Small intestine (tissue), 7 donors: Measurements from ENCODE around the gene ARHGAP28. TPM values are rescaled to one million over a fixed set of nuclear protein-coding genes. Genes with fewer than 3 reads are reported as not detected.
A peak's percentile ranks its signal among the peaks of the same experiment; 100 is the strongest.

ENCODE experiments used
- DNase-seq, 2 donors: peaks; one replicate each; pipeline versions ENCODE4 v3.0.0 to v3.0.0-alpha.2; 2013
- FAIRE-seq: peaks from 2 replicates; lab custom pipeline; 2012; peaks lifted over from hg19 to GRCh38; lab: Jason Lieb, UNC
- H3K27ac ChIP-seq, 3 donors: one replicate each; pipeline ENCODE4 v1.5.1; 2013; ENCODE audit warnings: low read length in 2 of 3, mild to moderate bottlenecking in 2 of 3, control low read depth in 1 of 3, inconsistent platforms in 1 of 3, low read depth in 1 of 3, moderate library complexity in 1 of 3
- H3K27me3 ChIP-seq, 3 donors: one replicate each; pipeline ENCODE4 v1.6.1; 2013; ENCODE audit warnings: low read length in 3 of 3, inconsistent platforms in 1 of 3; ENCODE audit not compliant: control insufficient read depth in 3 of 3, insufficient read depth in 3 of 3
- H3K36me3 ChIP-seq, 3 donors: one replicate each; pipeline ENCODE4 v1.6.1; 2013; ENCODE audit warnings: low read length in 3 of 3, inconsistent platforms in 1 of 3, low read depth in 1 of 3, mild to moderate bottlenecking in 1 of 3, moderate library complexity in 1 of 3; ENCODE audit not compliant: control insufficient read depth in 3 of 3, insufficient read depth in 2 of 3
- H3K4me1 ChIP-seq, 3 donors: one replicate each; pipeline ENCODE4 v1.6.1; 2013; ENCODE audit warnings: low read length in 2 of 3, inconsistent platforms in 1 of 3, low read depth in 1 of 3, mild to moderate bottlenecking in 1 of 3, moderate library complexity in 1 of 3; ENCODE audit not compliant: control insufficient read depth in 3 of 3, insufficient read depth in 2 of 3
- H3K4me3 ChIP-seq, 3 donors: one replicate each; pipeline ENCODE4 v1.5.1; 2013; ENCODE audit warnings: low read length in 3 of 3, control low read depth in 1 of 3, inconsistent platforms in 1 of 3, low read depth in 1 of 3, mild to moderate bottlenecking in 1 of 3, moderate library complexity in 1 of 3
- H3K9me3 ChIP-seq, 2 donors: one replicate each; pipeline ENCODE4 v1.6.1; 2013; ENCODE audit warnings: low read depth in 1 of 2, low read length in 1 of 2; ENCODE audit not compliant: control insufficient read depth in 2 of 2, insufficient read depth in 1 of 2
- WGBS, 3 donors: extraction: QIAGEN DNeasy Blood & Tissue Kit; methylation state at CpG; one replicate each; pipeline ENCODE4 v1.1.7; 2013; 5-methylcytosine and 5-hydroxymethylcytosine counted together
- polyA plus RNA-seq, 4 donors: library from polyadenylated mRNA; stranded (reverse) in 3 of 4; unstranded in 1 of 4; fragments of 200-250 nt in 3 of 4; fragments of 120-200 nt in 1 of 4; gene quantifications; one replicate each; pipeline versions ENCODE4 v1.2.1 to v1.2.3, GENCODE V29; 2013
- donor health status: healthy with polysubstance abuse.
- donor health status: control.
- donor health status: control.
- donor health status: Bipolar disorder and iron deficiency.
- donor health status: healthy.

Gene ARHGAP28
- polyA plus RNA-seq, 4 donors: 1.2 to 10.8 (median 2.4) TPM

DNA sequence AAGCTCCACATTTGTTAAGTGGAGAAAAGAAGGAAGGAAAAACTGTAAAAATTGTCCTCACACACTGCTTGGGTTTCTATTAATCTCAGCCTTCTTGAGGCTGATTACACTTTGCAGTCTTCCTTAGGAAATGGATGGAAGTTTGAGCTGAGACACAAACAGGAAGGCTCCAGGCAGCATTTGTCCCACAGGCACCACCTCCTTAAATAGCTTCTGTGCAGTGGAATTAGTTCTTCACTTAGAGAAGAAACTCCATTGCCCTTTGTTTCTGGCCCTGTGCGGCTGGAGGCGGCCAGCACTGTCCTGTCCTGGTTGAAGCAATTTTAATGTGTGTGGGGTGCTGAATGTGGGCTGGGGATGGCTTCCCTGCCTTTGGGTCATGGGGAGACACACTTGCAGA lies 44.3 kb downstream of the ARHGAP28 start:
- FAIRE-seq: no peak
- 73 to 96% (median 96%) methylated on average over 2 of the region's 2 CpGs for WGBS, 3 donors
- no peak overlapping the region for H3K27ac ChIP-seq
- H3K4me3 ChIP-seq: no peak overlapping the region
- H3K9me3 ChIP-seq: no peaks in the 10 kb centered on the region
- H3K27me3 ChIP-seq: no peaks in the 10 kb centered on the region
- H3K36me3 ChIP-seq: no peaks in the 10 kb centered on the region
- no peaks in the 10 kb centered on the region for H3K4me1 ChIP-seq
- no peak for DNase-seq

- no peak for DNase-seq
- WGBS, 3 donors: 71 to 82% (median 79%) methylated on average over 7 of the region's 7 CpGs
- H3K4me3 ChIP-seq: no peak overlapping the region
- H3K36me3 ChIP-seq: no peaks in the 10 kb centered on the region
- no peak overlapping the region for H3K27ac ChIP-seq
- no peaks in the 10 kb centered on the region for H3K27me3 ChIP-seq
- H3K9me3 ChIP-seq: no peaks in the 10 kb centered on the region
- FAIRE-seq: no peak
- no peaks in the 10 kb centered on the region for H3K4me1 ChIP-seq
Observed at GRCh38 chr18:6775237-6775636, 45.7 kb downstream of the ARHGAP28 start.

DNA sequence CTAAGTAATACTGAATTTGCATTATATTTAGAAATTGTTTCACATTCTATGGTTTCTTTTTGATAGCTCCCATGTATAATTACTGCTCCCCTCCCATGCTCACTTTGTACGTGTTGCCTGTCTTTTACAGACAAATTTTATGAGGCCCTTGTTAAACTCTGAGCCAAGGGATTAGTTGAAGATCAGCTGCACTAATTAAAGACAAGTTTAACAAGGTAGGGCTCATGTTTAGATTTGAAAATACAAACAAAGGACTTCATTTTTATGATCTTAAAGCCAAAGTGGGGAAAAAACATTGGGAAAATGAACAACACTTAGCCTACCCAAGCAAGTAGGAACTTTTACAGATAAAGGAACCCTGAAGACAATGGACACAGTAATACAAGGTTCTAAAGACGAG lies 46.2 kb downstream of the ARHGAP28 start:
- no peaks in the 10 kb centered on the region for H3K4me1 ChIP-seq
- no peaks in the 10 kb centered on the region for H3K27me3 ChIP-seq
- no peak for DNase-seq
- H3K9me3 ChIP-seq: no peaks in the 10 kb centered on the region
- no peak overlapping the region for H3K27ac ChIP-seq
- no peak for FAIRE-seq
- no peaks in the 10 kb centered on the region for H3K36me3 ChIP-seq
- WGBS, 3 donors: 43 to 49% (median 46%) methylated on average over 2 of the region's 2 CpGs
- no peak overlapping the region for H3K4me3 ChIP-seq

DNA sequence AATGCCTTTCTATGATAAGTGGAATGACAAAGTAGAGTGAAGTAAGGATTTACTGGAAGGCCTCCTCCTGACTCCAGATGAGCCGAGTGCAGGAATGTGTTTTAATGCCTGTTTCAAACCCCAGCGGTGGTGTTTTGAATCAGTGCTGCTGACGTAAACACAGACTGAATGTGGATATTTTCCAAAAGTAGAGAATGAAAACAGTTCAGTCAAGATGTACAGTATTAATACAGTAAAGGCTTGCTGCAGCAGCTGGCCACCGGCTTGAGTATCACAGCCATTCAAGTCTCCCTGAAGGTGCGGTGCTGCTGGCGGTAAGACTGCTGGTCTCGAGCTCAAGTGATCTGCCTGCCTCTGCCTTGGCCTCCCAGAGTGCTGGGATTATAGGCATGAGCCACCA lies 46.7 kb downstream of the ARHGAP28 start:
- peaks cover 0 to 1% (median 0%) of the 10 kb centered on the region in 3 donors for H3K36me3 ChIP-seq
- peaks cover 0 to 2% (median 0%) of the 10 kb centered on the region in 3 donors for H3K4me1 ChIP-seq
- DNase-seq: peak in 1 of 2 donors; percentile 16
- no peaks in the 10 kb centered on the region for H3K9me3 ChIP-seq
- H3K27me3 ChIP-seq: no peaks in the 10 kb centered on the region
- WGBS, 3 donors: 63 to 88% (median 80%) methylated on average over 7 of the region's 7 CpGs
- H3K27ac ChIP-seq: no peak overlapping the region
- H3K4me3 ChIP-seq: no peak overlapping the region
- FAIRE-seq: no peak

DNA sequence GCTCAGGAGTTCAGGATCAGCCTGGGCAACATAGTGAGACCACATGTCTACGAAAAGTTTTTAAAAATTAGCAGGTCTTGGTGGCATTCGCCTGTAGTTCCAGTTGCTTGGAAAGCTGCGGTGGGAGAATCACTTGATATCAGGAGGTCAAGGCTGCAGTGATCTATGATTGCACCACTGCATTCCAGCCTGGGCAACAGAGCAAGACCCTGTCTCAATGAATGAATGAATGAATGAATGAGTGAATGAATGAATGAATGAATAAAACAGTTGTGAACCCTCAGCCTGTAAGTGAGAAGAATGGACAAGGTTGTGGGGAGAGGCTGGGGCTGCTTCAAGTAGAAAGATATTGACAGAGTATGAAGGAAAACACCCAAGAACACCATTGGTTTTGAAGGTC lies 48.0 kb downstream of the ARHGAP28 start:
- Histone ChIP-seq H3K4me3 (no peak overlapping the region), H3K9me3 (no peaks in the 10 kb centered on the region), H3K27ac (no peak overlapping the region), H3K4me1 (peaks cover 0 to 9% (median 2%) of the 10 kb centered on the region in 3 donors), H3K36me3 (peaks cover 0 to 3% (median 0%) of the 10 kb centered on the region in 3 donors), H3K27me3 (no peaks in the 10 kb centered on the region)
- DNase-seq (no peak), FAIRE-seq (no peak)
- WGBS, 3 donors: 91 to 95% (median 92%) methylated on average over 3 of the region's 3 CpGs

- Histone ChIP-seq H3K4me1 (peaks cover 0 to 9% (median 2%) of the 10 kb centered on the region in 3 donors), H3K4me3 (no peak overlapping the region), H3K9me3 (no peaks in the 10 kb centered on the region), H3K27me3 (no peaks in the 10 kb centered on the region), H3K27ac (no peak overlapping the region), H3K36me3 (peaks cover 0 to 3% (median 0%) of the 10 kb centered on the region in 3 donors)
- 71 to 81% (median 74%) methylated on average over 5 of the region's 5 CpGs for WGBS, 3 donors
- DNase-seq: no peak
- no peak for FAIRE-seq
Observed at GRCh38 chr18:6778459-6779247, 49.1 kb downstream of the ARHGAP28 start.

GRCh38 chr18:6781142-6781714 lies 51.7 kb downstream of the ARHGAP28 start:
- no peak overlapping the region for H3K4me3 ChIP-seq
- DNase-seq (peak in 1 of 2 donors; percentile 38), FAIRE-seq (no peak)
- peak overlapping the region in 1 of 3 donors; percentile 27 for H3K27ac ChIP-seq
- 24 to 32% (median 31%) methylated on average over 7 of the region's 7 CpGs for WGBS, 3 donors
- H3K4me1 ChIP-seq: peaks cover 0 to 9% (median 2%) of the 10 kb centered on the region in 3 donors
- no peaks in the 10 kb centered on the region for H3K27me3 ChIP-seq
- H3K36me3 ChIP-seq: peaks cover 0 to 3% (median 0%) of the 10 kb centered on the region in 3 donors
- no peaks in the 10 kb centered on the region for H3K9me3 ChIP-seq

- no peaks in the 10 kb centered on the region for H3K27me3 ChIP-seq
- FAIRE-seq (no peak), DNase-seq (no peak)
- no peak overlapping the region for H3K27ac ChIP-seq
- peaks cover 0 to 3% (median 0%) of the 10 kb centered on the region in 3 donors for H3K36me3 ChIP-seq
- no peak overlapping the region for H3K4me3 ChIP-seq
- H3K9me3 ChIP-seq: no peaks in the 10 kb centered on the region
- peaks cover 0 to 9% (median 2%) of the 10 kb centered on the region in 3 donors for H3K4me1 ChIP-seq
Observed at GRCh38 chr18:6781796-6782195, 52.3 kb downstream of the ARHGAP28 start.
